IPS DF 19.7 (cell line): Measurements from ENCODE around the gene NFIL3.
"Not testable (repeated sequence)": the region's sequence is repeated elsewhere in the genome, so short reads cannot be mapped to it uniquely, and the experiment has no call there.

ENCODE experiments used
- DNase-seq: peaks from one replicate; pipeline ENCODE4 v3.0.0-alpha.2; 2013; ENCODE audit warnings: low read depth, low spot score

Gene NFIL3

GRCh38 chr9:91395553-91396471 is 27.8 kb downstream of the NFIL3 start:
- no peak for DNase-seq

GRCh38 chr9:91395106-91395552 is 28.5 kb downstream of the NFIL3 start:
- DNase-seq: no peak

GRCh38 chr9:91393826-91394225 is 29.8 kb downstream of the NFIL3 start:
- no peak for DNase-seq

- no peak for DNase-seq
Measured at GRCh38 chr9:91392435-91392834, 31.2 kb downstream of the NFIL3 start.

- DNase-seq: no peak
Measured at GRCh38 chr9:91391818-91392217, 31.8 kb downstream of the NFIL3 start.

GRCh38 chr9:91391412-91391811 is 32.2 kb downstream of the NFIL3 start:
- DNase-seq: no peak

- not testable (repeated sequence) for DNase-seq
Measured at GRCh38 chr9:91389686-91390085, 33.9 kb downstream of the NFIL3 start.

- no peak for DNase-seq
Measured at GRCh38 chr9:91386765-91387164, 36.9 kb downstream of the NFIL3 start.

GRCh38 chr9:91384954-91385353 is 38.7 kb downstream of the NFIL3 start:
- DNase-seq: no peak

GRCh38 chr9:91383577-91383976 is 40.1 kb downstream of the NFIL3 start:
- no peak for DNase-seq

- DNase-seq: no peak
Measured at GRCh38 chr9:91382298-91382697, 41.3 kb downstream of the NFIL3 start.

GRCh38 chr9:91379426-91379825 is 44.2 kb downstream of the NFIL3 start:
- DNase-seq: no peak

- DNase-seq: no peak
Measured at GRCh38 chr9:91378695-91379127, 44.9 kb downstream of the NFIL3 start.

GRCh38 chr9:91378054-91378453 is 45.6 kb downstream of the NFIL3 start:
- not testable (repeated sequence) for DNase-seq

GRCh38 chr9:91376239-91376638 is 47.4 kb downstream of the NFIL3 start:
- no peak for DNase-seq

- DNase-seq: no peak
Measured at GRCh38 chr9:91374939-91375338, 48.7 kb downstream of the NFIL3 start.

GRCh38 chr9:91371894-91372293 is 51.7 kb downstream of the NFIL3 start:
- no peak for DNase-seq

GRCh38 chr9:91370006-91370405 is 53.6 kb downstream of the NFIL3 start:
- DNase-seq: not testable (repeated sequence)

GRCh38 chr9:91364702-91365101 is 58.9 kb downstream of the NFIL3 start:
- no peak for DNase-seq

- no peak for DNase-seq
Measured at GRCh38 chr9:91364005-91364404, 59.6 kb downstream of the NFIL3 start.

GRCh38 chr9:91362051-91362611 is 61.5 kb downstream of the NFIL3 start:
- no peak for DNase-seq

GRCh38 chr9:91361291-91362050 is 62.2 kb downstream of the NFIL3 start, which contains the start of gene AUH:
Gene AUH (minus strand): TSS chr9:91361918. CDS start chr9:91361889, 29 bp downstream.
- DNase-seq: no peak
